ENCODE measurements around the gene KIF25. TPM values are rescaled to one million over a fixed set of nuclear protein-coding genes. Genes with fewer than 3 reads are reported as not detected.
"Not testable (repeated sequence)": the region's sequence is repeated elsewhere in the genome, so short reads cannot be mapped to it uniquely, and the experiment has no call there.

Gene KIF25
- total and polyA plus RNA-seq, 9 donors, result 0.32 to 1.2 (median 0.74) TPM; not detected in 4

DNA sequence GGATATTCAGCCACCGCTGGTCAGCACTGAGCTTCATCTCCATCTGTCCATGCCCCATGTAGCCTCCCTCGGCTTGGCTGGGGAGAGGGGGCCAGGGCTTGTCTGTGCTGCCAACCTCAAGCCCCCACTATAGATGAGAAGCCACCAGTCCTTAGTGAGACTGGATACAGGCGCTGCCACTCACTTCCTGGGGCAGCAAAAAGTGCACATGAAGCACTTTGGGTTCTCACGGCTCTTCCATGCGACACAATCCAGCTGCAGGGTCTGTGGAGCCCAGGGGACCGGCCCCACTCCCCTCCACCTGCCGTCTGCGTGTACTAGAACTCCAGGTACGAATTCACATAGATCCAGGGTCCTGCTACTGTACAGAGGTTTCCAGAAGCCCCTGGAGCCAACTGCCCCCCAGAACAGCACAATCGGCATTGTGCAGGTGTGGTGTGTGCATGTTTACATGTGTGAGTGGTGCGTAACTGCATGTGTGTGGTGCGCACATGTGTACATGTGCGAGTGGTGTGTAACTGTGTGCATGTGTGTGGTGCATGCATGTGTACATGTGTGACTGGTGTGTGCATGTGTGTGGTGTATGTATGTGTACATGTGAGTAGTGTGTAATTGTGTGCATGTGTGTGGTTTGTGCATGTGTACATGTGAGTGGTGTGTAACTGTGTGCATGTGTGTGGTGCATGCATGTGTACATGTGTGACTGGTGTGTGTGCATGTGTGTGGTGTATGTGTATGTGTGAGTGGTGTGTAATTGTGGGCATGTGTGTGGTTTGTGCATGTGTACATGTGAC, 76.7 kb downstream of the KIF25 start:
- no peak overlapping the region for H3K27ac ChIP-seq
- H3K9me3 ChIP-seq, result no peaks in the 10 kb centered on the region
- peaks cover 11% of the 10 kb centered on the region for H3K4me1 ChIP-seq (ENCODE audit: insufficient read depth)
- H3K4me3 ChIP-seq, result no peak overlapping the region
- TF ChIP-seq EP300 (IDR thresholded peaks at IDR 0.05), result no peak
- TF ChIP-seq, protein P1, sequence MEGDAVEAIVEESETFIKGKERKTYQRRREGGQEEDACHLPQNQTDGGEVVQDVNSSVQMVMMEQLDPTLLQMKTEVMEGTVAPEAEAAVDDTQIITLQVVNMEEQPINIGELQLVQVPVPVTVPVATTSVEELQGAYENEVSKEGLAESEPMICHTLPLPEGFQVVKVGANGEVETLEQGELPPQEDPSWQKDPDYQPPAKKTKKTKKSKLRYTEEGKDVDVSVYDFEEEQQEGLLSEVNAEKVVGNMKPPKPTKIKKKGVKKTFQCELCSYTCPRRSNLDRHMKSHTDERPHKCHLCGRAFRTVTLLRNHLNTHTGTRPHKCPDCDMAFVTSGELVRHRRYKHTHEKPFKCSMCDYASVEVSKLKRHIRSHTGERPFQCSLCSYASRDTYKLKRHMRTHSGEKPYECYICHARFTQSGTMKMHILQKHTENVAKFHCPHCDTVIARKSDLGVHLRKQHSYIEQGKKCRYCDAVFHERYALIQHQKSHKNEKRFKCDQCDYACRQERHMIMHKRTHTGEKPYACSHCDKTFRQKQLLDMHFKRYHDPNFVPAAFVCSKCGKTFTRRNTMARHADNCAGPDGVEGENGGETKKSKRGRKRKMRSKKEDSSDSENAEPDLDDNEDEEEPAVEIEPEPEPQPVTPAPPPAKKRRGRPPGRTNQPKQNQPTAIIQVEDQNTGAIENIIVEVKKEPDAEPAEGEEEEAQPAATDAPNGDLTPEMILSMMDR (IDR thresholded peaks at IDR 0.05), result no peak
- no peak for TF ChIP-seq POLR2A (IDR thresholded peaks at IDR 0.05)
- no peaks in the 10 kb centered on the region for H3K27me3 ChIP-seq
- DNase-seq, result no peak
- intact Hi-C loops (cut with DNase I), result loop anchor here in 1 of 4 donors (2.0 kb wide), 1 partner anchor 43 kb away; no protein-coding TSS in a partner anchor
- H3K36me3 ChIP-seq, result no peaks in the 10 kb centered on the region
- WGBS, 3 donors, result 81 to 85% (median 83%) methylated on average over 12 to 13 of the region's 13 CpGs

DNA sequence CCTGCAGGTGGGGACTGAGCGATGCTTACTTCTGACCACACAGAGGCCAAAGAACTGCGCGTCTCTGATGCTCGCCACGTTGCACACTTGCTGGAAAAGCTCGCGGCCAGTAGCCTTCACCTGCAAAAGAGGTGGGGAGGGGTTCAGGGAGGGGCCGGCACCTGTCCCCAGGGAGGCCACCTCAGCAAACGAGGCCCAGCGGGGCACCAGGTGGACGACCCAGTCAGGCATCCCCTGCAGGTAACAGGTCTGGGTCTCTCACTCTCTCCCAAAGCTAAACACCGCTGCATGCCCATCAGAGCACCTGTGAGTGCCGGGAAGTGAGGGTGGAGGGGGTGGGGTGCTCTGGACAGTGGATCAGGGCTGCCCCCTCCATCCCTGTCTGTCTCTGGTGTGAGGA, 77.7 kb downstream of the KIF25 start:
- 85 to 88% (median 88%) methylated on average over 13 of the region's 13 CpGs for WGBS, 3 donors
- TF ChIP-seq, protein P1 (IDR thresholded peaks at IDR 0.05), result no peak
- TF ChIP-seq POLR2A (IDR thresholded peaks at IDR 0.05), result no peak
- Histone ChIP-seq H3K27ac (no peak overlapping the region), H3K4me3 (no peak overlapping the region), H3K4me1 (ENCODE audit: insufficient read depth) (peaks cover 14% of the 10 kb centered on the region), H3K9me3 (no peaks in the 10 kb centered on the region), H3K27me3 (no peaks in the 10 kb centered on the region), H3K36me3 (no peaks in the 10 kb centered on the region)
- DNase-seq, result no peak
- intact Hi-C loops (cut with DNase I), result no loop called here

DNA sequence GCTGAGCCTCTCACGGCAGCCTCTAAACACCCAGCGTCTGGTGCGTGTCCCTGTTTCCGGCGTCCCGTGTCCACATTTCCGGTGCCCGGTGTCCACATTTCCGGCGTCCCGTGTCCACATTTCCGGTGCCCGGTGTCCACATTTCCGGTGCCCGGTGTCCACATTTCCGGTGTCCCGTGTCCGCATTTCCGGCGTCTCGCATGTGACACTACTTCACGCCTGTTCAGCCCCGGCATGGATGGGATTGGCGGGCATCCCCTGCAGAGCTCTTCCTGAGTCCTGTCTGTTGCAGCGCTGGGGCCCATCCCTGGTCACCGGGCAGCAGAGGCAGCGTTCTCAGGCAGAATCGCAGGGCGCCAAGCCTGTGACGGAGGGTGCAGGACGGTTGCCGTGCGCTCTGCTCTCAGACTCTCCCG, 78.3 kb downstream of the KIF25 start:
- Histone ChIP-seq H3K36me3 (no peaks in the 10 kb centered on the region), H3K9me3 (no peaks in the 10 kb centered on the region), H3K27ac (no peak overlapping the region), H3K4me3 (no peak overlapping the region), H3K4me1 (ENCODE audit: insufficient read depth) (peaks cover 14% of the 10 kb centered on the region), H3K27me3 (no peaks in the 10 kb centered on the region)
- intact Hi-C loops (cut with DNase I), result no loop called here
- DNase-seq, result no peak
- 90 to 95% (median 94%) methylated on average over 32 to 34 of the region's 34 CpGs for WGBS, 3 donors
- TF ChIP-seq POLR2A (IDR thresholded peaks at IDR 0.05) (no peak), EP300 (IDR thresholded peaks at IDR 0.05) (no peak)
- TF ChIP-seq, protein P1 (IDR thresholded peaks at IDR 0.05), result no peak

DNA sequence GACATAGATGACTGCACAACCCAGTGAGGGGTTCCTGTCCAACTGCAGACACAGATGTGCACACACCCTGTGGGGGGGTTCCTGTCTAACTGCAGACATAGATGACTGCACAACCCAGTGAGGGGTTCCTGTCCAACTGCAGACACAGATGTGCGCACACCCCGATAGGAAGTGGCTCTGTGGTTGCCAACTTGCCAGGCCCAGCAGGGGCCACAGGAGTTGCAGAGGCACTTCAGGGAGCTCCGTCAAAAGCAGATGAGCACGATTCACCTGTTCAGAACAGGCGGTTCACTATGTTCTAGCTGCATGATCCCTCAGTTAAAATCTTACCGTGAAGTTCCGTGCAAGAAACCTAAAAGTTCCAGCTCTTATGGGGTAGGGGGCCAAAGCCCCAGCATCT, 79.9 kb downstream of the KIF25 start:
- WGBS, 3 donors, result 94 to 96% (median 96%) methylated on average over 7 of the region's 7 CpGs
- not testable (repeated sequence) for H3K27ac ChIP-seq

More for the DNA sequence above, 79.9 kb downstream of the KIF25 start:
- H3K9me3 ChIP-seq; H3K36me3 ChIP-seq; H3K27me3 ChIP-seq; DNase-seq; intact Hi-C loops (cut with DNase I); H3K4me3 ChIP-seq: not testable (repeated sequence)
- peaks cover 14% of the 10 kb centered on the region for H3K4me1 ChIP-seq (ENCODE audit: insufficient read depth)

All from ovary (tissue), 9 donors.